Measurements from ENCODE around the gene GINS1.
"Not testable (repeated sequence)": the region's sequence is repeated elsewhere in the genome, so short reads cannot be mapped to it uniquely, and the experiment has no call there.

GINS1 gene

DNA sequence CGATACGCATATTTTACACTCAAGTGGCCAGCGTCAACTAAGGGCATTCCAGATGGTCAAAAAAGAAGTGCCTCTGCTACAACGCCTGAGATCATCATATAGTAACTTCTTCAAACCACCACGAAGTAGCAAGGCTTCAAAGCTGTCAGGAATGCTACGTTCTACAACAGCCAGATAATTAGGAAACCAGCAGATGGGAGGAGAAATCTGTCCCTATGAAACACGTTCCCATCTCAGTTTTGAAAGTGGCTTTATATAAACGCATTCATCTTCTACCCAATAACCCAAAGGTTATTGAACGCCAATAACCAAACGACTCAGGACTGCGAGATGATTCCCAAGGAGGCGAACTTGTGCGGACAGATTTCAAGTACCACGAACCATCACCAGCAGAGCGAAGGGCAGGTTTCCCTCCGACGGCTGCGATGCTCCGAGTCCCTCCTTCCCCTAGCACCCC is 18.0 kb upstream of the GINS1 start:
- peak overlapping the region; percentile 91 for H3K4me3 ChIP-seq (ENCODE audit: low read depth, low read length)
- DNase-seq (ENCODE audit: low read depth) = no peak

DNA sequence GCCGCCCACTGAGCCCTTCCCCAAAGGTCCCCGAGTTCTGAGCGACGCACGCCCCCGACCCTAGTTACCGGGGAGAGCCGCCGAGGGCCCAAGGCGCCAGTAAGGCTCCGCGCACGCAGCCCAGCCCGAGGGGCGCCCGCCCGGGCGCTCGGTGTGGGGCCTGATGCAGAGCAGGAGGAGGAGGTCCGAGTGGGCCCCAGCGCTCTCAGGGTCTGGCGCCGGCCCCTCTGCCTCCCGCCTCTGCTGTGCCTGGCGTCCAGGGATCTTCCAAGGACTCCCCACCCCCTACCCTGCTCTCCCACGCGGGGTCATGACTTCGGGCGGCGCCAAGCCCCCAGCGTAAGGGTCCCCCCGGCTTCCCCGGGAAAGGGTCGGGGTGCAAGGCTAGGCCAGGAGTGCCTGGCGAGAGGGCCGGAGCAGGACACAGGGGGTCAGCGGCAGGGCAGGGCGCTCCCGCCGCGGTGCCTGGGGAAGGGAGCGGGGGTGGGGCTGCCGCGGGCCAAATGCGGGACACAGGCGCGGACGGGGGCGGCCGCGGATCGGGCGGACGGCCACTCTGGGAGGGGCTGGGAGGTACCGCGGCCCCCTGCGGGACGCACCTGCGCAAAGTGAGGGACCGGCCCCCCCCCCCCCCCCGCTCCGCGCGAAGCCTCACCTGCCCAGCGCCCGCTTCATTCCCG is 17.5 kb upstream of the GINS1 start:
- H3K4me3 ChIP-seq (ENCODE audit: low read depth, low read length) = peak overlapping the region; percentile 91
- no peak for DNase-seq (ENCODE audit: low read depth)

- peak; percentile 87 for DNase-seq (ENCODE audit: low read depth)
- H3K4me3 ChIP-seq (ENCODE audit: low read depth, low read length) = peak within 1 kb of the TSS; percentile 91
Observed at GRCh38 chr20:25390538-25391528, 16.6 kb upstream of the GINS1 start, which contains the start of gene ABHD12. TSS of gene ABHD12 (minus strand) at chr20:25390835. CDS start at chr20:25390703, 132 bp downstream.

- no peak overlapping the region for H3K4me3 ChIP-seq (ENCODE audit: low read depth, low read length)
- DNase-seq (ENCODE audit: low read depth) = no peak
Observed at GRCh38 chr20:25394276-25394675, 13.2 kb upstream of the GINS1 start.

- H3K4me3 ChIP-seq (ENCODE audit: low read depth, low read length) = no peak overlapping the region
- DNase-seq (ENCODE audit: low read depth) = no peak
Observed at GRCh38 chr20:25394996-25395395, 12.5 kb upstream of the GINS1 start.

GRCh38 chr20:25397096-25397495 is 10.4 kb upstream of the GINS1 start:
- H3K4me3 ChIP-seq (ENCODE audit: low read depth, low read length) = no peak overlapping the region
- no peak for DNase-seq (ENCODE audit: low read depth)

DNA sequence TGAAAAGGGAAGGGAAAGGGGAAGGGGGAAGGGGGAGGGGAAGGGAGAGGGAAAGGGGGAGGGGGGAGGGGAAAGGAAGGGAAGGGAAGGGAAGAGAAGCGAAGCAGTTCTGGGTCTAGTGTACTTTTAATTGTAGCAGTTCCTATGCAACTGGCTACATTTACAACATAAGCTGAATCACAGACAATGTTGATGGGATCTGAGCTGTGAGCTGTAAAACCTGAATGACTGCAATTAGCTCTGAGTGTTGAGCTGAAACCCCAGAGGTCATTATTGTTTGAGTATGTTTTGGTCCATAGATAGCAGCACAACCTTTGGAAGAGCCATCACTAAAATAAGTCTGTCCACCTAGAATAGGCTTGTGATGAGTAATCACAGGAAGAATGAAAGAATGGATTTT is 9.7 kb upstream of the GINS1 start:
- DNase-seq (ENCODE audit: low read depth) = no peak
- H3K4me3 ChIP-seq (ENCODE audit: low read depth, low read length) = no peak overlapping the region

- H3K4me3 ChIP-seq (ENCODE audit: low read depth, low read length) = no peak overlapping the region
- DNase-seq (ENCODE audit: low read depth) = no peak
Observed at GRCh38 chr20:25398376-25399036, 9.0 kb upstream of the GINS1 start.

DNA sequence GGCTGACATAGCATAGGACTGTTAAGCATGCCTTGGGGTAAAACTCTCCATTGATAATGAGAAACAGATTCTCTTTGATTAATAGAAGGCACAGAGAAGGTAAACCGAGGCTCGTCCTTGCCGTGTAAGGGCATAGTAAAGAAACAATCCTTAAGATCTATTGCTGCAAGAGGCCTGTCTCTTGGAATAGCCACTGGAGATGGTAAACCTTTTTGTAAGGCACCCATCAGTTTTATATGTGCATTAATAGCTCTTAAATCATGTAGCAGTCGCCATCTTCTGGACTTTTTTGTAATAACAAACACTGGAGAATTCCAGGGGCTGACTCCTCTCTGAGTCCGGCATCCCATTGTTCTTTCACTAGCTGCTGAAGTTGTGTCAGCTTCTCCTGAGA is 8.4 kb upstream of the GINS1 start:
- no peak overlapping the region for H3K4me3 ChIP-seq (ENCODE audit: low read depth, low read length)
- DNase-seq (ENCODE audit: low read depth) = peak; percentile 47

DNA sequence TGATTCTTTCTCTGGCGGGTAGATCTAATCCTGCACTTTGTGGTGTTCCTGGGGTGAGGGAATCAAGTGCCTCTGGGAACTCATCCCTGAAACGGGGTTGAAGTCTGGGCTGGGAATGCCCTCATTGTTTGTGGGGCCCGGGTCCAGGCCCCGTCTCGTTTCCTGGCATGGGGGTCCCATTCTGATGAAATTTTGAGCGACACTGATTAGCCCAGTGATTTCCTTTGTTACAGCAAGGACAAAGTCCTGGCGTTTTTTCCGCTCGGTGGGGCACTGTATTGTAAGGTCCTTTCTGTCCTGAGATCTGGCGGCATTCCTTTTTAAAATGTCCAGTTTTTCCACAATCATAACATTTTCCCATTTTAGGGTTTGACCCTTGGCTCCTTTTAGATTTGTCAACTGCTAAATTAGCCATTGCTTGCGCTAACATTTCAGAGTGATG is 7.2 kb upstream of the GINS1 start:
- not testable (repeated sequence) for H3K4me3 ChIP-seq (ENCODE audit: low read depth, low read length); DNase-seq (ENCODE audit: low read depth)

- DNase-seq (ENCODE audit: low read depth) = no peak
- no peak overlapping the region for H3K4me3 ChIP-seq (ENCODE audit: low read depth, low read length)
Observed at GRCh38 chr20:25402583-25402982, 4.9 kb upstream of the GINS1 start.

GRCh38 chr20:25408170-25408547 is 686 bp downstream of the GINS1 start:
- no peak for DNase-seq (ENCODE audit: low read depth)
- peak overlapping the region; percentile 81 for H3K4me3 ChIP-seq (ENCODE audit: low read depth, low read length)

GRCh38 chr20:25408890-25409289 is 1.4 kb downstream of the GINS1 start:
- H3K4me3 ChIP-seq (ENCODE audit: low read depth, low read length) = no peak overlapping the region
- no peak for DNase-seq (ENCODE audit: low read depth)

- no peak overlapping the region for H3K4me3 ChIP-seq (ENCODE audit: low read depth, low read length)
- peak; percentile 11 for DNase-seq (ENCODE audit: low read depth)
Observed at GRCh38 chr20:25418776-25419175, 11.3 kb downstream of the GINS1 start.

DNA sequence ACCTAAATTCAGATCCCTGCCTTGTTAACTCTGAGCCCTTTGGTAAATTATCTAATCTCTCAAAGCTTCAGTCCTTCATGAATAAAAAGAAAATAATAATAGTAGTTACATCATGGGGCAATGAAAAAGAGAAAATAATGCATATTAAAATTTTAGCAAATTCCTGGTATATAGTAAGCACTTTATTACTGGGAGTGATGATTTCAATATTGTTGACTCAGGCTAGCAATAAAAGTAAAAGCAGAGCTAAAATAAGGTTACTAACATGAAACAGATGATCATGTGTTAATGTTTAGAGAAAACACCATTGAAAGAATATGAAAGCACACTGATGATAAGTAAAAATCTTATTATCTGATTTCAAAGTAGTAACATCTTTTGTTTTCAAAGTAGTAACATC is 13.6 kb downstream of the GINS1 start:
- DNase-seq (ENCODE audit: low read depth) = no peak
- no peak overlapping the region for H3K4me3 ChIP-seq (ENCODE audit: low read depth, low read length)

DNA sequence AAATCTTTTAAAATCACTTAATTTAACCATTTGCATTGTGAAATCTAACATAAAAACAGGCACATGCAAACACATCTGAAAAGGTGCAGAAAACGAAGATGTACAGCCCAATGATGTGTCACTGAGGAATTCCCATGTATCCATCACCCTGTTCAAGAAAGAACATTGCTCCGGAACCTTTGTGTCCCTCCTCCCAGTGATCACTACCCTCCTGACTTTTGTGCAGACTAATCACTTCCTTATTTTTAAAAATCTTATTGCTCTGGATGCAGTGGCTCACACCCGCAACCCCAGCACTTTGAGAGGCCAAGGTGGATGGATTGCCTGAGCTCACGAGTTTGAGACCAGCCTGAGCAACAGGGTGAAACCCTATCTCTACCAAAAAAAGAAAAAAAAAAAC is 14.6 kb downstream of the GINS1 start:
- no peak overlapping the region for H3K4me3 ChIP-seq (ENCODE audit: low read depth, low read length)
- DNase-seq (ENCODE audit: low read depth) = no peak

DNA sequence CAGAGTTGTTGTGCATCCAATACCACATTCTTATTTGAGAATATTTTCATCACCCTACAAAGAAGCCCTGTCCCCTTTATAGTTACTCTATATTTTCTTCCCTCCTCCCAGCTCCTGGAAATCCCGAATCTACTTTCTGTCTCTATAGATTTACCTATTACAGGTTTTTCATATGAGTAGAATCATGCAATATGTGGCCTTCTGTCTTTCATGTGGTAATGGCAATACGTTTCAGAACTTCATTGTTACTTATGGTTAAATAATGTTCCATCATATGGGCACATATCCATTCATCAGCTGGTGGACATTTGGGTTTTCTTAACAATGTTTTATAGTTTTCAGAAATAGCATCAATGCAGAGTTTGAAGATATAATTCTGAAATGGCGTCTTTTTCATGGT is 17.1 kb downstream of the GINS1 start:
- no peak for DNase-seq (ENCODE audit: low read depth)
- H3K4me3 ChIP-seq (ENCODE audit: low read depth, low read length) = no peak overlapping the region

DNA sequence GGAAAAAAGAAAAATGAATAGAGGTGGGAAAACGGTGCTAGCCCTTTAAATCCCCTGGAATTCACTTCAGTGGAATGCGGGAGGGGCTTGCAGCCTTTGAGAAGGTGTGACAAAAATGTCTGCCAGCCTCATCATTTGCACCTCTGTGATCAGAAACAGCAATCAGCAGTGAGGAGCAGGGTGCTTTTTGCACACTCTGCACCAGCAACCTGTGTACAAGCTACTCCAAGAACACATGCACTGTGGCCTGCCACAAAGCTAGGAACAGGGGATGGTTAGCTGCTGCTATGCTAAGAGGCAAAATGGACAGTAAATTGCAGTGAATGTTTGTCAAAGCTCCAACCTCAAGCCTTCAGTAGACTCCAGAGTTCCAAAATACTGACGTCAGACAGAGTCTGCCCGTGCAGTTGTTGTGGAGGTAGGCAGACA is 29.7 kb downstream of the GINS1 start:
- H3K4me3 ChIP-seq (ENCODE audit: low read depth, low read length) = no peak overlapping the region
- DNase-seq (ENCODE audit: low read depth) = no peak

- H3K4me3 ChIP-seq (ENCODE audit: low read depth, low read length) = no peak overlapping the region
- no peak for DNase-seq (ENCODE audit: low read depth)
Observed at GRCh38 chr20:25439328-25439727, 31.9 kb downstream of the GINS1 start.

- H3K4me3 ChIP-seq (ENCODE audit: low read depth, low read length) = no peak overlapping the region
- DNase-seq (ENCODE audit: low read depth) = no peak
Observed at GRCh38 chr20:25444556-25444955, 37.1 kb downstream of the GINS1 start.
